D721Med (cell line): ENCODE results near the gene TOPORS.

Experiments
- DNase-seq: peaks from one replicate; pipeline ENCODE4 v3.0.0; 2011; ENCODE audit warnings: low spot score; ENCODE audit not compliant: insufficient read length
- FAIRE-seq: peaks from 2 replicates; lab custom pipeline; 2011; peaks lifted over from hg19 to GRCh38; lab: Jason Lieb, UNC
- TF ChIP-seq, protein P1 (sequence below): IDR thresholded peaks from 2 replicates; pipeline ENCODE4 v1.5.1; 2012; ENCODE audit warnings: mild to moderate bottlenecking, control low read depth; ENCODE audit not compliant: insufficient read depth; ENCODE audit errors: missing control alignments

TOPORS gene

DNA sequence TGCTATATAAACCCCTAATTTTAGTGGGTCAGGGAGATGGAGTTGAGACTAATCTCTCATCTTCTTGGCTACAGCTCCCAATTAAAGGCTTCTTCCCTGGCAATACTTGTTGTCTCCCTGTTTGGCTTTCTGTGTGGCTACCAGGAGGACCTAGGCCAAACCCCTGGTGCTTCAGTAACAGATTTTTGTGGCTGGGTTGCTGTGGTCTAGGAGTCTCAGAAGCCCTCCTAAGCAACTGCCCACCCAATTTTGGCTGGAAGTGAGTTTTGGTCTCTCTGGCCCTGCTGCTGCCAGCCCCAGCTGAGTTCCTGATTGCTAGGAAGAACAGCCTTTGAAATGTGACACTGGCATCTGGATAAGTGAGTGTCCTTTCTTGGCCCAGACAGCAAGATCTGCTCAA is 36.1 kb downstream of the TOPORS start:
- FAIRE-seq (no peak), DNase-seq (no peak)
- TF ChIP-seq, protein P1, sequence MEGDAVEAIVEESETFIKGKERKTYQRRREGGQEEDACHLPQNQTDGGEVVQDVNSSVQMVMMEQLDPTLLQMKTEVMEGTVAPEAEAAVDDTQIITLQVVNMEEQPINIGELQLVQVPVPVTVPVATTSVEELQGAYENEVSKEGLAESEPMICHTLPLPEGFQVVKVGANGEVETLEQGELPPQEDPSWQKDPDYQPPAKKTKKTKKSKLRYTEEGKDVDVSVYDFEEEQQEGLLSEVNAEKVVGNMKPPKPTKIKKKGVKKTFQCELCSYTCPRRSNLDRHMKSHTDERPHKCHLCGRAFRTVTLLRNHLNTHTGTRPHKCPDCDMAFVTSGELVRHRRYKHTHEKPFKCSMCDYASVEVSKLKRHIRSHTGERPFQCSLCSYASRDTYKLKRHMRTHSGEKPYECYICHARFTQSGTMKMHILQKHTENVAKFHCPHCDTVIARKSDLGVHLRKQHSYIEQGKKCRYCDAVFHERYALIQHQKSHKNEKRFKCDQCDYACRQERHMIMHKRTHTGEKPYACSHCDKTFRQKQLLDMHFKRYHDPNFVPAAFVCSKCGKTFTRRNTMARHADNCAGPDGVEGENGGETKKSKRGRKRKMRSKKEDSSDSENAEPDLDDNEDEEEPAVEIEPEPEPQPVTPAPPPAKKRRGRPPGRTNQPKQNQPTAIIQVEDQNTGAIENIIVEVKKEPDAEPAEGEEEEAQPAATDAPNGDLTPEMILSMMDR, result no peak

DNA sequence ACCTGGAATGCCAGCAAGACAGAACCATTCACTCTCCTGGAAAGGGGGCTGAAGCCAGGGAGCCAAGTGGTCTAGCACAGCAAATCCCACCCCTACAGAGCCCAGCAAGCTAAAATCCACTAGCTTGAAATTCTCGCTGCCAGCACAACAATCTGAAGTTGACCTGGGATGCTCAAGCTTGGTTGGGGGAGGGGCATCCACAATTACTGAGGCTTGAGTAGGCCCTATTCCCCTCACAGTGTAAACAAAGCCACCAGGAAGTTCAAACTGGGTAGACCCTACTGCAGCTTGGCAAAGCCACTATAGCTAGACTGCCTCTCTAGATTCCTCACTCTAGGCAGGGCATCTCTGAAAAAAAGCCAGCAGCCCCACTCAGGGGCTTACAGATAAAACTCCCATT is 43.7 kb downstream of the TOPORS start:
- TF ChIP-seq, protein P1, result no peak

DNA sequence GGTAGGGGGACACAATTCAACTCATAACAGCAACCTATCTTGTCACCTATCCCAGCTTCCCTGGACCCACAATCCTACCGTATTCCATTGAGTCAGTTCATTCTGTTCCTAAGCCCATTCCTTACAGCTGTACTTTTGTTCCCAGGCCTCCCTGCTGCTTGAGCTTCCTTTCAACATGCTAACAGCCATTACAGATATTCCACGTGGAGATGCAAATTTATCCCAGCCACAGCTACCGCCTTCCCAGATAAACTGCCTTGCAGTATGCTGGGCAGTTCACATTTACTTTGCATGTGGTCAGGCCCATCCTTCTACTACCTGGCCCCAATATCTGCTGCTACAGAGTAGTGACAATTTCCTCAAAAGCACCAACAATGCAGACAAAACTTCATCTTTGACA is 49.4 kb downstream of the TOPORS start:
- FAIRE-seq, result no peak
- TF ChIP-seq, protein P1, result no peak
- DNase-seq, result no peak

More for the DNA sequence above, 43.7 kb downstream of the TOPORS start:
- FAIRE-seq, result no peak
- no peak for DNase-seq

DNA sequence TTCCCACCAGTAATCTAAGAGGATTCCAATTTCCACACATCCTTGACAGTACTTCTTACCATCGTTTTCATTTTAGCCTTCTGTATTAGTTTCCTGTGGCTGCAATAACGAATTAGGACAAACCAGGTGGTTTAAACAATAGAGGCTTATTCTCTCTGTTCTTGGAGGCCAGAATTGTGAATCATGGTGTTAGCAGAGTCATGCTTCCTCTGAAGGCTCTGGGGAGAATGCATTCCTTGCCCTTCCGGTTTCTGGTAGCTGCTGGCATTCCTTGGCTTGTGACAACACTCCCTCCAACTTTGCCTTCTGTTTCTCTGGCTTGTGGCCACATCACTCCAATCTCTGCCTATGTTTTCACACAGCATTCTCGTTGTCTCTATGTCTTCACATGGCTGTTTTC is 49.9 kb downstream of the TOPORS start:
- DNase-seq, result no peak
- no peak for FAIRE-seq
- TF ChIP-seq, protein P1, result no peak

DNA sequence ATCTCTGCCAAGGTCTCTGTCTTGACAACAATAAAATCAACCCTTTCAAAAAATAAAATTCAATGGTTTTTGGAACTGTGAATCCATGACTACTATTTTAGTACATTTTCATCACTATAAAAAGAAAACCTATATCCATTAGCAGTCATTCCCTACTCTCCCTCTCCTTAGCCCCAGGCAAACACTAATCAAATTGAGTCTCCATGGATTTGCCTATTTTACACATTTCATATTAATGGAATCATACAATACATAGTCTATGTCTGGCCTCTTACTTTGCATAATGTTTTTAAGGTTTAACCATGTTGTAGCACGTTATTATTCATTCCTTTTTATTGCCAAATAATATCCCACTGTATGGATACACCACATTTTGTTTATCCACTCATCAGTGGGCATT is 50.5 kb downstream of the TOPORS start:
- FAIRE-seq (no peak), DNase-seq (no peak)
- TF ChIP-seq, protein P1, result no peak

DNA sequence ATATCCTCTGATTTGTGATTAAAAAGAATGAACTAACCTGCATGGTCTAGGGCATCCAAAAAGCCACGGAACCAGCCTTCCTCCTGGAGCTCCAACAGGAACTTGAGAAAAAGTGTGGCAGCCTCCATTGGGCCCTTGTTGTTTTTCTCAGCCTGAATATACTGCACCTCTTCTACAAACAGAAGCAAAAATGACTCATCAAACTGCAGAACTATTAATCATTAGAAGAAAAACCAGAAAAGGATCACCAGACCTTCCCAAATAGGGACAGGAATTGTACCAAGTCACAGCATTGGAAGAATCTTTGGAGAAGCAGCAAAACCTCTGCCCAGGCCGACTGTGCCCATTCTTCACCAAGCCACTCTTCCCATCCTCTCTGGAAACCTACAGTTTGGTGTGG is 51.6 kb downstream of the TOPORS start:
- DNase-seq, result no peak
- TF ChIP-seq, protein P1, result no peak
- no peak for FAIRE-seq

DNA sequence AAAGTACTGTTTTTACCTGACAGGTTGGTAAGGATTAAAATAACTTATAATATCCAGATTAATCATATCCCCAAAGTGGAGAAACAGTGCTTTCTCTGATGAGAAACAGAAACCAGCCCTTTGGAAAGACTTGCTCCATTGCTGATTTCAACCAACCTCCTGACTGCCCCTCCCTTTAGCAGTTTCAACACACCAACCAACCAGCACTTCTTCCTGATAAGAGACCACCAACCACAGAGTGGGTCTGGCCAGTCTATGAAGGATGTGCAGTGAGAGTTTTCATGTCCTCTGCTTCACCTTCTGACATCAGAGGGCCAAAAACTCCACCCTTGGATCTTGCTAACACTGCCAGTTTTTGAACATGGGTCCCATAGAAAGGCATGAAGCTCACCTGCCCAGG is 54.5 kb downstream of the TOPORS start:
- FAIRE-seq (no peak), DNase-seq (no peak)
- TF ChIP-seq, protein P1, result no peak
